OCI-LY3 (cell line): ENCODE measurements around the gene CYP24A1.
"Not testable (repeated sequence)": the region's sequence is repeated elsewhere in the genome, so short reads cannot be mapped to it uniquely, and the experiment has no call there.

Experiments used
- EZH2phosphoT487 ChIP-seq: fragments of 200-600 bp; shearing (Covaris generic); IDR thresholded peaks from 2 replicates; pipeline ENCODE4 v1.6.1; 2018; ENCODE audit warnings: antibody characterized with exemption, mixed run types, low read depth
- TF ChIP-seq, protein P1 (sequence below): fragments of 200-600, 300-600 bp; sonication (generic); IDR thresholded peaks from 2 replicates; pipeline ENCODE4 v1.5.1; 2014; ENCODE audit warnings: antibody characterized with exemption, low read length, low read depth

- TF ChIP-seq, protein P1, sequence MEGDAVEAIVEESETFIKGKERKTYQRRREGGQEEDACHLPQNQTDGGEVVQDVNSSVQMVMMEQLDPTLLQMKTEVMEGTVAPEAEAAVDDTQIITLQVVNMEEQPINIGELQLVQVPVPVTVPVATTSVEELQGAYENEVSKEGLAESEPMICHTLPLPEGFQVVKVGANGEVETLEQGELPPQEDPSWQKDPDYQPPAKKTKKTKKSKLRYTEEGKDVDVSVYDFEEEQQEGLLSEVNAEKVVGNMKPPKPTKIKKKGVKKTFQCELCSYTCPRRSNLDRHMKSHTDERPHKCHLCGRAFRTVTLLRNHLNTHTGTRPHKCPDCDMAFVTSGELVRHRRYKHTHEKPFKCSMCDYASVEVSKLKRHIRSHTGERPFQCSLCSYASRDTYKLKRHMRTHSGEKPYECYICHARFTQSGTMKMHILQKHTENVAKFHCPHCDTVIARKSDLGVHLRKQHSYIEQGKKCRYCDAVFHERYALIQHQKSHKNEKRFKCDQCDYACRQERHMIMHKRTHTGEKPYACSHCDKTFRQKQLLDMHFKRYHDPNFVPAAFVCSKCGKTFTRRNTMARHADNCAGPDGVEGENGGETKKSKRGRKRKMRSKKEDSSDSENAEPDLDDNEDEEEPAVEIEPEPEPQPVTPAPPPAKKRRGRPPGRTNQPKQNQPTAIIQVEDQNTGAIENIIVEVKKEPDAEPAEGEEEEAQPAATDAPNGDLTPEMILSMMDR = not testable (repeated sequence)
- TF ChIP-seq EZH2phosphoT487 = not testable (repeated sequence)
Observed at GRCh38 chr20:54131125-54131524, 42.7 kb downstream of the CYP24A1 start.
